CD4-positive, CD25-positive, alpha-beta regulatory T cell (primary cell): ENCODE data around the gene THAP5. TPM values are rescaled to one million over a fixed set of nuclear protein-coding genes. Genes with fewer than 3 reads are reported as not detected.

Experiments
- ATAC-seq, 2 donors: fragments of 150-1000 bp; cut with Tn5 transposase; one replicate each; pipeline ENCODE4 v1.10.0; 2021; ENCODE audit warnings: low read depth in 2 of 2, moderate number of reproducible peaks in 2 of 2, moderate library complexity in 1 of 2
- DNase-seq, 3 donors: peaks; one replicate each; pipeline versions ENCODE4 v3.0.0 to v3.0.0-alpha.2; 2012 to 2022; ENCODE audit warnings: mixed read lengths in 1 of 3
- H3K27ac ChIP-seq: one replicate; pipeline ENCODE4 v1.7.0; 2013; ENCODE audit warnings: mild to moderate bottlenecking, low read length; ENCODE audit not compliant: insufficient read depth, poor library complexity, severe bottlenecking
- H3K27me3 ChIP-seq: one replicate; pipeline ENCODE4 v1.7.0; 2013; ENCODE audit warnings: low read length; ENCODE audit not compliant: control insufficient read depth, insufficient read depth
- H3K36me3 ChIP-seq: one replicate; pipeline ENCODE4 v1.7.0; 2013; ENCODE audit warnings: mild to moderate bottlenecking, low read length, moderate library complexity; ENCODE audit not compliant: control insufficient read depth, insufficient read depth
- H3K4me1 ChIP-seq: 2 replicates; pipeline ENCODE4 v1.7.0; 2013; ENCODE audit warnings: mild to moderate bottlenecking, low read length; ENCODE audit not compliant: insufficient read depth, control insufficient read depth, poor library complexity, severe bottlenecking
- H3K4me3 ChIP-seq: one replicate; pipeline ENCODE4 v1.7.0; 2013; ENCODE audit warnings: low read depth, mild to moderate bottlenecking, low read length, moderate library complexity
- H3K9me3 ChIP-seq, 2 experiments: 1 replicate in 1 of 2; 2 replicates in 1 of 2; pipeline ENCODE4 v1.7.0; 2013; ENCODE audit warnings: low read length in 2 of 2, mild to moderate bottlenecking in 1 of 2, moderate library complexity in 1 of 2; ENCODE audit not compliant: control insufficient read depth in 2 of 2
- H3K27ac Mint-ChIP-seq, 3 donors: one replicate each; pipeline ENCODE4 v1.8.0; 2020 to 2022; ENCODE audit warnings: mild to moderate bottlenecking in 3 of 3, mixed read lengths in 3 of 3, moderate library complexity in 2 of 3
- H3K27me3 Mint-ChIP-seq: one replicate; pipeline ENCODE4 v1.8.0; 2022; ENCODE audit warnings: mild to moderate bottlenecking, mixed read lengths
- H3K36me3 Mint-ChIP-seq: one replicate; pipeline ENCODE4 v1.8.0; 2020; ENCODE audit warnings: mixed read lengths
- H3K4me1 Mint-ChIP-seq, 4 donors: one replicate each; pipeline ENCODE4 v1.8.0; 2020 to 2022; ENCODE audit warnings: mixed read lengths in 4 of 4, mild to moderate bottlenecking in 1 of 4
- H3K4me3 Mint-ChIP-seq, 4 donors: one replicate each; pipeline ENCODE4 v1.8.0; 2020 to 2022; ENCODE audit warnings: mild to moderate bottlenecking in 4 of 4, mixed read lengths in 4 of 4, moderate library complexity in 3 of 4
- H3K9me3 Mint-ChIP-seq, 7 donors: one replicate each; pipeline ENCODE4 v1.8.0; 2020 to 2022; ENCODE audit warnings: mixed read lengths in 7 of 7, mild to moderate bottlenecking in 3 of 7, moderate library complexity in 2 of 7
- polyA plus RNA-seq, 4 donors: library from polyadenylated mRNA; unstranded; fragments of 300-500 nt; fragmentation: Illumina TruSeq; gene quantifications; one replicate each; pipeline ENCODE4 v1.2.3, GENCODE V29; 2021
- total RNA-seq: library from RNA; stranded (reverse); gene quantifications from one replicate; pipeline ENCODE4 v1.2.3, GENCODE V29; 2022

THAP5 gene
- total and polyA plus RNA-seq, 5 donors from 2014 or later = 11.3 to 33.7 (median 20.2) TPM

DNA sequence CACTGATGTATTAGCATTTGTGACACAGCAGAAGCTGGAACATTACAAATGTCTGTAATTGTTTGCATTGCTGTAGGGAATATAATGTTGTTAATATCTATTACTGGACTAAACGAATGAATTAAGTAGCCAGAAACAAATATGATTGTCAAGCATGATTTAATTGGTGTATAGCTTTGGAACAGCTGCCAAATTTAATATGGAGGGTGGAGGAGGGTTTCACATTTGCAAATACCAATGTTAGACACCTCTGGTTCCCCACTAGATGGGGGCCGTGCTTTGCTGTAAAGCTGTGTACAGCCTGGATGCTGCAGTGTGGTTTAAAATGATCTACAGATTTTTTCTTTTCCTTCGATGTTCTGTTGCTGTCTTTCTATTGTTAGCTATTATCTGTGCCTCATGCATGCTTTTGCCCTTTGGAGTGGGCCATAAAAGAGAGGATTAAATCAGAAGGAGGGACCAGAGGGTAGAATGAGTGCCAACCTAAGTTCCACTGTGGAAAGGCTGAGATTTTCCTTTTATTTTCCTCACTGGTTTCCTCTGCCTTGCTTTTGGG, 23.2 kb upstream of the THAP5 start:
- H3K4me1 Mint-ChIP-seq = no peaks in the 10 kb centered on the region
- H3K36me3 ChIP-seq = no peaks in the 10 kb centered on the region
- H3K4me1 ChIP-seq = no peaks in the 10 kb centered on the region
- H3K27me3 ChIP-seq = no peaks in the 10 kb centered on the region
- no peak overlapping the region for H3K27ac ChIP-seq
- H3K27ac Mint-ChIP-seq = no peak overlapping the region
- DNase-seq (no peak), ATAC-seq (no peak)
- peaks cover 12% of the 10 kb centered on the region for H3K27me3 Mint-ChIP-seq
- H3K9me3 Mint-ChIP-seq = no peaks in the 10 kb centered on the region
- H3K36me3 Mint-ChIP-seq = peaks cover 4% of the 10 kb centered on the region
- no peaks in the 10 kb centered on the region for H3K9me3 ChIP-seq
- H3K4me3 ChIP-seq = no peak overlapping the region
- no peak overlapping the region for H3K4me3 Mint-ChIP-seq

DNA sequence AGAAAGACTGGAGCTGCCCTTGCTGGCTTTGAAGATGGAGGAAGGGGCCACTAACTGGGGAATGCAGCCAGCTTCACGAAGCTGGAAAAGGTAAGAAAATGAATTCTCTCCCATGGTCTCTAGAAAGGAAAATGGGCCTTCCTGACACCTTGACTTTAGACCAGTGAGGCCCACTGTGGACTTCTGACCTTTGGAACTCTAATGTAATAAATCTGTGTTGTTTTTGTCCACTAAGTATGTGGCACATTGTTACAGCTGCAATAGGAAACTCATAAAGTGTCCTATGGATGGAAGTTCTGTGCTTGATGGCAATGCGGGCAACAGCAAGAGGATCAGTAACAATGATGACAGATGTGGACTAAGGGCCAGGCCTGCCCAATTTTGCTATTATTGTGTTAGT, 21.1 kb upstream of the THAP5 start:
- Mint-ChIP-seq H3K4me3 (no peak overlapping the region), H3K9me3 (no peaks in the 10 kb centered on the region), H3K27me3 (peaks cover 24% of the 10 kb centered on the region), H3K36me3 (no peaks in the 10 kb centered on the region), H3K4me1 (no peaks in the 10 kb centered on the region), H3K27ac (no peak overlapping the region)
- no peaks in the 10 kb centered on the region for H3K27me3 ChIP-seq
- no peaks in the 10 kb centered on the region for H3K9me3 ChIP-seq
- ATAC-seq (no peak), DNase-seq (no peak)
- no peak overlapping the region for H3K27ac ChIP-seq
- H3K36me3 ChIP-seq = no peaks in the 10 kb centered on the region
- no peak overlapping the region for H3K4me3 ChIP-seq
- H3K4me1 ChIP-seq = no peaks in the 10 kb centered on the region

DNA sequence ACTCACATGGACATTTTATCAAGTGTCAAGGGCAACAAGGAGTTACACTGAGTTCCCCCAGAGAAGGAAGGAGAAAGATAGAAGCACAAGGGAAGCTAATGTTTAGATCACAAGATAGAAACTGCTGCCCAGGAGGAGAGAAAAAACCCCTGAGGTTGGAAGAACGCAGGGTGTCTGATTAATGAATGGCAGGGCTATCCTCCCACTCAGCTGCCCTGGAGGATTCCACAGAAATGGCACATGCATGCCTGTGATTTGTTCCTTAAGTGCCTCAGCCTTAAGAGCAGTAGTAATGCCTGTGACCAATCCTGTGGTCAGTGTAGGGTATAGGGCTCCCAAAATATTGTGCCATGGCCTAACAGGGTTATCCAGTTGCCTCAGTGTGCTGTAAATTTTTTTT, 20.4 kb upstream of the THAP5 start:
- peaks cover 24% of the 10 kb centered on the region for H3K27me3 Mint-ChIP-seq
- H3K27ac Mint-ChIP-seq = no peak overlapping the region
- H3K4me1 Mint-ChIP-seq = no peaks in the 10 kb centered on the region
- no peak for DNase-seq
- no peaks in the 10 kb centered on the region for H3K4me1 ChIP-seq
- no peak for ATAC-seq
- H3K4me3 ChIP-seq = no peak overlapping the region
- no peaks in the 10 kb centered on the region for H3K9me3 ChIP-seq
- no peak overlapping the region for H3K4me3 Mint-ChIP-seq
- no peaks in the 10 kb centered on the region for H3K36me3 Mint-ChIP-seq
- no peak overlapping the region for H3K27ac ChIP-seq
- no peaks in the 10 kb centered on the region for H3K27me3 ChIP-seq
- H3K36me3 ChIP-seq = no peaks in the 10 kb centered on the region
- H3K9me3 Mint-ChIP-seq = no peaks in the 10 kb centered on the region

DNA sequence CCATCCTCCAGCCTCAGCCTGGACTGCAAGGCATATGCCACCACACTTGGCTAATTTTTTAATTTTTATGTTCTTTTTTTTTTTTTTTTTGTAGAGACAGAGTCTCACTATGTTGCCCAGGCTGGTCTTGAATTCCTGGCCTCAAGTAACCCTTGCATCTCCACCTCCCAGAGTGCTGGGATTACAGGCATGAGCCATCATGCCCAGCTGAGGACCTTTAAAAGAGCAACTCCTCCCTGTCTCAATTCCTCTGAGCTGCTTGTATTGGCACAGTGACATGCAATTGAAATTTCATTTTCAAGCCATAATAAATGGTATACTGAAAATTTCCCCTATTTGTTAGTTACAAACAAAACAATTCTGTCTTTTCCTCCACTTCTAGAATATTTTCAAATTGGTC, 19.7 kb upstream of the THAP5 start:
- Mint-ChIP-seq H3K4me1 (no peaks in the 10 kb centered on the region), H3K4me3 (no peak overlapping the region), H3K9me3 (no peaks in the 10 kb centered on the region), H3K27me3 (peaks cover 24% of the 10 kb centered on the region), H3K36me3 (no peaks in the 10 kb centered on the region), H3K27ac (no peak overlapping the region)
- no peak for DNase-seq
- Histone ChIP-seq H3K27ac (no peak overlapping the region), H3K4me1 (no peaks in the 10 kb centered on the region), H3K36me3 (no peaks in the 10 kb centered on the region), H3K4me3 (no peak overlapping the region), H3K27me3 (no peaks in the 10 kb centered on the region), H3K9me3 (no peaks in the 10 kb centered on the region)
- no peak for ATAC-seq

DNA sequence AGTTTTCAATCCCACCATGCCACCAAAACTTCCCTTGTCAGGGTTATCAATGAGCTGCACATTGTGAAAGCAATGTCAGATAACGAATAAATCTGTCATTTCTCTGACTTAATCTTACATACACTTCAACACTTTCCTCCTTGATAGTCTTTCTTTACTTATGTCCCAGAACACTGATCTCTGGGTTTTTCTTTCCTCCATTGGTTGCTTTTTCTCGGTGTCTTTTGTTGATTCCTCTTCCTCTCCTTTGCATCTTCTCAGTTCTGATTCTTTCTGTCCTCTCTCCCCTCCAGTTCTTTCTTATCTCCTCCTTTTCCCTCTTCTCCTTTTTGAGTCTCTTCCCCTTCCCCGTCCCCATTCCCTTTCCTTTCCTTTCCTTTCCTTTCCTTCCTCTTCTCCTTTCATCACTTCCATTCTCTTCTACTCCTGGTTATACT, 16.8 kb upstream of the THAP5 start:
- DNase-seq (no peak), ATAC-seq (no peak)
- H3K9me3 Mint-ChIP-seq = peaks cover 0 to 2% (median 0%) of the 10 kb centered on the region in 7 donors
- Histone ChIP-seq H3K27ac (no peak overlapping the region), H3K4me1 (no peaks in the 10 kb centered on the region), H3K9me3 (no peaks in the 10 kb centered on the region), H3K27me3 (no peaks in the 10 kb centered on the region), H3K36me3 (no peaks in the 10 kb centered on the region), H3K4me3 (no peak overlapping the region)
- H3K4me1 Mint-ChIP-seq = peaks cover 0 to 2% (median 0%) of the 10 kb centered on the region in 4 donors
- peak overlapping the region in 1 of 3 donors; percentile 20 for H3K27ac Mint-ChIP-seq
- no peaks in the 10 kb centered on the region for H3K36me3 Mint-ChIP-seq
- no peak overlapping the region for H3K4me3 Mint-ChIP-seq
- peaks cover 24% of the 10 kb centered on the region for H3K27me3 Mint-ChIP-seq

DNA sequence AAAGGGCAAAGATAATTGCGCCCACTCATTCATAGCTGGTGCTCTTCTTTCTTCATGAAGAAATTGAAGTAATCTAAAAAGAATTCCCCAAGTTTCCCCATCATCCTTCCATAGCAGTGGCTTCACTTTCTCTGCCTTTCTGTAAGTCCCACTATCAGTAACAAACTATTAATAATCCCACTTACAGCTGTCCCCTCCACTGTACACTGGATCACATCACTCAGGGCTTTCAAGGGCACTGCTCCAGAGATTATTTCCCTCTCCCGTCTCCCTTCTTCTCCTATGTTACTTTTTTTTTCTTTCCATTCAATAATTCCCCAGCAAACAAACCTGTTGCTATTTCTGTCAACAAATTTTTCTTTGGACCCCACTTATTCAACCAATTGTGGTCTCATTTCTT, 16.3 kb upstream of the THAP5 start:
- peak overlapping the region in 1 of 3 donors; percentile 20 for H3K27ac Mint-ChIP-seq
- no peak for DNase-seq
- H3K27me3 Mint-ChIP-seq = peaks cover 24% of the 10 kb centered on the region
- Histone ChIP-seq H3K4me3 (no peak overlapping the region), H3K27ac (no peak overlapping the region), H3K9me3 (no peaks in the 10 kb centered on the region), H3K36me3 (no peaks in the 10 kb centered on the region), H3K27me3 (no peaks in the 10 kb centered on the region), H3K4me1 (no peaks in the 10 kb centered on the region)
- H3K4me3 Mint-ChIP-seq = no peak overlapping the region
- no peak for ATAC-seq
- H3K4me1 Mint-ChIP-seq = peaks cover 0 to 6% (median 0%) of the 10 kb centered on the region in 4 donors
- H3K36me3 Mint-ChIP-seq = no peaks in the 10 kb centered on the region
- peaks cover 0 to 2% (median 0%) of the 10 kb centered on the region in 7 donors for H3K9me3 Mint-ChIP-seq

DNA sequence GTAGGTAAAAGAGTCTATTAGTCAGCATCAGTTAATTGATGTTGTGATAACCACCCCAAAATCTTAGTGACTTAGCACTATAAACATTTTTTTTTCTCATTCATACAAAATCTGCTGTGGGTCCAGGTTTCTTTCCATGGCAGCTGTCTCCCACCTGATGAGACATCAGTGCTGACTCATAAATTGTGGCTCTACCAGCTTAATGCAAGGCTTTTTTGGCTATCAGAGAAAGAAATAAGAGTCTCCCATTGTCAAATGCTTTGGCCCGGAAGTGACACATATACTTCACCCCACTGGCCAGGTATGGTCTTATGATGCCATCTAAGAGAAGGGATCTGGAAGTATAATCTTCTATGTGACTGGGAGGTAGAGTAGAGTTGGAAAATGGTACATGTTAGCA, 14.7 kb upstream of the THAP5 start:
- peaks cover 0 to 5% of the 10 kb centered on the region in 2 experiments for H3K9me3 ChIP-seq
- Mint-ChIP-seq H3K9me3 (peaks cover 0 to 2% (median 0%) of the 10 kb centered on the region in 7 donors), H3K27ac (no peak overlapping the region), H3K27me3 (peaks cover 17% of the 10 kb centered on the region), H3K4me3 (no peak overlapping the region), H3K36me3 (peaks cover 3% of the 10 kb centered on the region), H3K4me1 (peaks cover 0 to 9% (median 0%) of the 10 kb centered on the region in 4 donors)
- peaks cover 7% of the 10 kb centered on the region for H3K36me3 ChIP-seq
- no peaks in the 10 kb centered on the region for H3K4me1 ChIP-seq
- no peak overlapping the region for H3K27ac ChIP-seq
- no peak for ATAC-seq
- no peaks in the 10 kb centered on the region for H3K27me3 ChIP-seq
- no peak overlapping the region for H3K4me3 ChIP-seq
- no peak for DNase-seq
